ENCODE results near the gene CCDC198. TPM values are rescaled to one million over a fixed set of nuclear protein-coding genes. Genes with fewer than 3 reads are reported as not detected.

The CCDC198 gene
- total and polyA plus RNA-seq, 4 donors = 11.2 to 47.7 (median 18.6) TPM

DNA sequence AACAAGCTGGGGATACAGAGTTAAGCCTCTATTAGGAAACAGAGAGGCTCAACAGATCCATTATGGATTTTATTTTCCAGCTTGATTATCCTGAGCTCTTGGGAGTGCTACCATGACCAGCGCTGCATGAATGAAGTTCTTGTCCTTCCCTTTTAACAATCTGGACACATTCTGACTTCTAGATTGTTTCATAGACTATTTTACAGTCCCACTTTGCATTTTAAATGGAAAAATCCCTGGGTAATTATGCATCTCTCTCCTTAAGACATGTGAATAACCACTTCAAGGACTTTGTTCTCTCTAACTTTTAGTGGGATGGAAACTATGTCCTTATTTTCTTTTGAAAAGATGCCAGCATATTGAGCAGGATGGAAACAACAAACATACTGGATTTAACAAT, 2.0 kb downstream of the CCDC198 start:
- DNase-seq (ENCODE audit: low spot score) = no peak
- Histone ChIP-seq H3K27ac (ENCODE audit: low read depth in 1 of 2, low read length in 2 of 2) (no peak overlapping the region), H3K36me3 (ENCODE audit: control insufficient read depth in 4 of 4, insufficient read depth in 3 of 4, low read depth in 1 of 4, low read length in 3 of 4) (no peaks in the 10 kb centered on the region), H3K9ac (ENCODE audit: low read depth in 1 of 2, low read length in 2 of 2) (no peak overlapping the region), H3K27me3 (ENCODE audit: control insufficient read depth in 4 of 4, insufficient read depth in 4 of 4, low read length in 3 of 4) (no peaks in the 10 kb centered on the region), H3K4me3 (ENCODE audit: low read depth in 1 of 3, low read length in 3 of 3) (peak overlapping the region in 2 of 3 donors; percentile 4 to 42), H3K4me1 (ENCODE audit: control insufficient read depth in 4 of 4, insufficient read depth in 4 of 4, low read length in 3 of 4) (peaks cover 2 to 51% (median 34%) of the 10 kb centered on the region in 4 donors), H3K9me3 (ENCODE audit: control insufficient read depth in 4 of 4, low read length in 3 of 4) (no peaks in the 10 kb centered on the region)
- WGBS = 77% methylated on average over 1 of the region's 1 CpG
- TF ChIP-seq SP1 (IDR thresholded peaks at IDR 0.05) (no peak), HNF4G (IDR thresholded peaks at IDR 0.05) (no peak), TAF1 (conservative IDR thresholded peaks at IDR 0.05) (no peak), FOXA1 (IDR thresholded peaks at IDR 0.05) (no peak), HNF4A (conservative IDR thresholded peaks at IDR 0.05) (no peak), ZBTB33 (IDR thresholded peaks at IDR 0.05) (no peak), GABPA (IDR thresholded peaks at IDR 0.05 in 1 of 2, conservative IDR thresholded peaks at IDR 0.05 in 1 of 2) (no peak), CTCF (IDR thresholded peaks at IDR 0.05; ENCODE audit: low read depth, low read length, missing input control) (no peak)

- no peak for TF ChIP-seq SP1 (IDR thresholded peaks at IDR 0.05)
- no peak for TF ChIP-seq HNF4A (conservative IDR thresholded peaks at IDR 0.05)
- no peak for TF ChIP-seq FOXA2 (IDR thresholded peaks at IDR 0.05)
- TF ChIP-seq EGR1 (IDR thresholded peaks at IDR 0.05; ENCODE audit: low read depth in 2 of 2) = no peak
- TF ChIP-seq YY1 (IDR thresholded peaks at IDR 0.05) = no peak
- no peak for TF ChIP-seq JUND (IDR thresholded peaks at IDR 0.05)
- TF ChIP-seq GABPA (IDR thresholded peaks at IDR 0.05 in 1 of 2, conservative IDR thresholded peaks at IDR 0.05 in 1 of 2) = no peak
- Histone ChIP-seq H3K4me3 (ENCODE audit: low read depth in 1 of 3, low read length in 3 of 3) (no peak overlapping the region), H3K4me1 (ENCODE audit: control insufficient read depth in 4 of 4, insufficient read depth in 4 of 4, low read length in 3 of 4) (peaks cover 0 to 25% (median 18%) of the 10 kb centered on the region in 4 donors), H3K27me3 (ENCODE audit: control insufficient read depth in 4 of 4, insufficient read depth in 4 of 4, low read length in 3 of 4) (no peaks in the 10 kb centered on the region), H3K27ac (ENCODE audit: low read depth in 1 of 2, low read length in 2 of 2) (no peak overlapping the region), H3K9me3 (ENCODE audit: control insufficient read depth in 4 of 4, low read length in 3 of 4) (no peaks in the 10 kb centered on the region), H3K9ac (ENCODE audit: low read depth in 1 of 2, low read length in 2 of 2) (no peak overlapping the region), H3K36me3 (ENCODE audit: control insufficient read depth in 4 of 4, insufficient read depth in 3 of 4, low read depth in 1 of 4, low read length in 3 of 4) (peaks cover 0 to 3% (median 1%) of the 10 kb centered on the region in 4 donors)
- 47% methylated on average over 1 of the region's 1 CpG for WGBS
- DNase-seq (ENCODE audit: low spot score) = no peak
These were observed 5.9 kb downstream of the CCDC198 start for GRCh38 chr14:57487771-57488170.

GRCh38 chr14:57486767-57487379, 6.8 kb downstream of the CCDC198 start:
- H3K4me1 ChIP-seq (ENCODE audit: control insufficient read depth in 4 of 4, insufficient read depth in 4 of 4, low read length in 3 of 4) = peaks cover 0 to 20% (median 13%) of the 10 kb centered on the region in 4 donors
- DNase-seq (ENCODE audit: low spot score) = no peak
- H3K4me3 ChIP-seq (ENCODE audit: low read depth in 1 of 3, low read length in 3 of 3) = no peak overlapping the region
- no peaks in the 10 kb centered on the region for H3K9me3 ChIP-seq (ENCODE audit: control insufficient read depth in 4 of 4, low read length in 3 of 4)
- no peaks in the 10 kb centered on the region for H3K27me3 ChIP-seq (ENCODE audit: control insufficient read depth in 4 of 4, insufficient read depth in 4 of 4, low read length in 3 of 4)
- 25% methylated on average over 3 of the region's 3 CpGs for WGBS
- peak; percentile 95 for TF ChIP-seq RAD21 (IDR thresholded peaks at IDR 0.05)
- no peak for TF ChIP-seq EGR1 (IDR thresholded peaks at IDR 0.05; ENCODE audit: low read depth in 2 of 2)
- TF ChIP-seq GABPA (IDR thresholded peaks at IDR 0.05 in 1 of 2, conservative IDR thresholded peaks at IDR 0.05 in 1 of 2) = no peak
- TF ChIP-seq FOXA1 (IDR thresholded peaks at IDR 0.05) = no peak
- TF ChIP-seq CTCF (IDR thresholded peaks at IDR 0.05; ENCODE audit: low read depth, low read length, missing input control) = peak; percentile 69
- no peak for TF ChIP-seq SP1 (IDR thresholded peaks at IDR 0.05)
- H3K9ac ChIP-seq (ENCODE audit: low read depth in 1 of 2, low read length in 2 of 2) = no peak overlapping the region
- no peak overlapping the region for H3K27ac ChIP-seq (ENCODE audit: low read depth in 1 of 2, low read length in 2 of 2)
- H3K36me3 ChIP-seq (ENCODE audit: control insufficient read depth in 4 of 4, insufficient read depth in 3 of 4, low read depth in 1 of 4, low read length in 3 of 4) = peaks cover 1 to 10% (median 8%) of the 10 kb centered on the region in 4 donors

Data from liver (tissue), 9 donors.